Measurements from ENCODE around the gene SYT1.
A peak's percentile ranks its signal among the peaks of the same experiment; 100 is the strongest.

The SYT1 gene

DNA sequence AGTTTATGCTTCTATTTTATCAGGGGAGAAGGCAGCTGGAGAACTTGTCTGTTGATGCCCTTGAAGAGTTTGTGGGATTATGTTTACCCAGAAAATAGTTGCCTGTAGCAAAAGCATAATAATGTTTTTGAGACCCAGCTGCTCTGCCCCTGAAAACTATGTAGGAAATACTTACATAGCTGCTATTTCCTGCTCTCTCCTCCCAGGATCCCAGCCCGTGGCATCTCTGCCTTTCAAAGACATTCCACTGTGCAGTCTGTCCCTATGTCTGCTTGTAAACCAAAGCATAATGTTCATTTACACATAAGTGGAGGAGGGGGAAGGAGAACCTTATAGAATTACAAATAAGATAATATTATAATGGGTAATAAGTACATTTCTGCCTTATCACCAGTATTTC lies 198.7 kb downstream of the SYT1 start:
- DNase-seq: no peak

- no peak for DNase-seq
Measured at GRCh38 chr12:79067977-79068376, 203.4 kb downstream of the SYT1 start.

DNA sequence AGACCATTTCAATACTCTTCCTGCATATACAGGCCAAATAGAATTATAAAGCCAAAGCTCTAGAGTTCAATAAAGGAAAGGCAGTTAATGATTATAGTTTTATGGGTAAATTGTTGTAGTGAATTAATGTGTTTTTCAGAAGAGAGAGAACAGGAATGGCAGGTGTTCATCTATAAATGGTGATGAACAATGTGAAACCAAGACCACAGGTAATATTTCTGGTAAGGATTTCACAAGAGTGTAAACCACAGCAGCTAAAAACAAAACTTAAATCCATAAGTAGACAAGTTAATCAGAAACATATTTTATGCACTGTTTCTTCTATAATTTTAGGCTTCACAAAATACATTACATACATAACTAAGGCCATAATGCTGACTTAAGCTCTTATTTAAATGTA lies 204.4 kb downstream of the SYT1 start:
- DNase-seq: no peak

DNA sequence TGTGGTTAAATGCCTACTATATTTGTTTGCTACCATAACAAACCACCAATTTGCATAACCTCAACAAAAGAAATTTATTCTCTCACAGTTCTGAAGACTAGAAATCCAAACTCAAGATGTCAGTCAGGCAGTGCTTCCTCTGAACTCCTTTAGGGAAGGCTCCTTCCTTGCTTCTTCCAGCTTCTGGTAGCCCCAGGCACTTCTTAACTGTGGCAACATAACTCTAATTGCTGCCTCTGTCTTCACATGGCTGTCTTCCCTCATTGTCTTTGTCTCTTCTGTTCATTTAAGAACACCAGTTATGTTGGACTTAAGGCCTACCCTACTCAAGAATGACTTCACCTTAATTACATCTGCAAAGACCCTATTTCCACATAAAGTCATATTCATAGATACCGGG lies 206.9 kb downstream of the SYT1 start:
- DNase-seq: no peak

DNA sequence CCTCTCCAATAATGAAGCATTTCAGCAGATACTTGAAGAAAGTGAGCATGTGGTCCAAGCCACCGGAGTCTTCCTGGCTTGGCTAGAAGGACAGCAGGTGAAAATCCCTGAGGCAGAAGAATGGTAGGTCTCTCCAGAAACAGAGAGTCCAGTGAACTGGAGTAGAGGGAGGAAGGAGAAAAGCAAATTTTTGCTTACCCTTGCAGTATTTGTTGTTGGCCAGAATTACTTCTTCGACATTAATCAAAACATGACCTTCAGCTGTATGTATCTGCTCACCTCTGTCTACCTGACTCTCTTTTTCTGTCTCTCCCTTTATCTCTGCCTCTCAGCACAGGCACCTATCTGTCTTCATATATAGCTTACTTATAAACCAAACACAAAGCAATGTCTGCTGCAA lies 208.9 kb downstream of the SYT1 start:
- DNase-seq: no peak

- no peak for DNase-seq
Measured at GRCh38 chr12:79082595-79082994, 218.0 kb downstream of the SYT1 start.

DNA sequence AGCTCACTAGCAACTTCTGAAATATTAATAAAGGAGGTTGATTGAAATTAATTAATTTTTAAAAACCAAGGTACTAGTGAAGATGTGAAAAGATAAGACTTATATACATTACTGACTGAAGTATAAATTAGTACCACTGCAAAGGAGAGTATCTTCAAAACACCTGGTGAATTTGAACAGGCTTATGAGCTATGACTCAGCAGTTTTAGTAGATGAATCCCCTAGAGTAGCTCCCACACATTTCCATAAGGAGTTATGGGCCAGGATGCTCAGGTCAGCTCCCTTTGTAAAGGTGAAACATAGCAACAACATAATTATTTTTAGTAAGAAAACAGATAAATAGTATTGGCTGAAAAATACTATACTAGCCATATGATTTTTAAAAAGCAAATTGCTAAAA lies 218.6 kb downstream of the SYT1 start:
- no peak for DNase-seq

- DNase-seq: no peak
Measured at GRCh38 chr12:79085106-79085682, 220.6 kb downstream of the SYT1 start.

- DNase-seq: no peak
Measured at GRCh38 chr12:79086541-79087296, 222.1 kb downstream of the SYT1 start.

GRCh38 chr12:79098530-79098929 lies 234.0 kb downstream of the SYT1 start:
- peak; percentile 5 for DNase-seq

DNA sequence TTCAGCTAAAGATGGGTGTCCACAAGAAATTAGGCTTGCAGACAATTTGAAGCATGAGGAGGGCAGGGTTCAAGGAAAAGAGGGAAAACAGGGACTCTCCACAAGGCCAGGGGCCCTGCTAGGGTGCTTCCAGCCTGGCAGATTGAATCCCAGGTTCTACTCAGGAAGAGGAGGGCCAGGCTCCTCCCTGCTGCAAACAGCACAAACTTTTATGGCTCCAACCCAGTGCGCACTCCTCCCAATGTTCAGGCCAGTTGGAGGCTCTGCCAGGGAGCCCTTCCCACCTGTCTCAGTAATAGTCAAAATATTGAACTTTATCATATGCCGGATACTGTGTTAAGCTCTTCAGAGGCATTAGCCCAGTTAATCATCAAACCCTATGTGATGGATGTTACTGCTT lies 244.4 kb downstream of the SYT1 start:
- no peak for DNase-seq

- no peak for DNase-seq
Measured at GRCh38 chr12:79114896-79115295, 250.3 kb downstream of the SYT1 start.

- DNase-seq: no peak
Measured at GRCh38 chr12:79115743-79116142, 251.2 kb downstream of the SYT1 start.

DNA sequence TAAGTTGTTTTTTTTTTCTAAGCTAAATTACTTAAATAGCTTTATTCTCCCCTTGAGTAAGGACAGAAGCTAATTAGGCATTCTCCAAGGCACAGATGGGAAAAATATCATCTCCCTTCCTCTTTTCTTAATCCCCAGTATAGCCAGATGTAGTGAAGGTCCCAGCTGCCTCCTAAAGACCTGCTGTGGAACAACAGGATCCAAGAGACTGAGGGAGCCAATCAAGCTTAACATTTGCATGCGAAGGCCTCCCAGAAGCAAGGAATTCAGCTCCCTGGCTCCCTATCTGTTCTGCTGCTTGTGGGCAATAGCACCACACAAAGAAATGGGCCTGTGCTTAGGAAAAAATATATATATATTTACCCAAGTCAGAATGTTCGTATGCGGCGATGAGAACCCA lies 255.2 kb downstream of the SYT1 start:
- no peak for DNase-seq

- DNase-seq: peak; percentile 50
Measured at GRCh38 chr12:79121486-79121885, 256.9 kb downstream of the SYT1 start.

DNA sequence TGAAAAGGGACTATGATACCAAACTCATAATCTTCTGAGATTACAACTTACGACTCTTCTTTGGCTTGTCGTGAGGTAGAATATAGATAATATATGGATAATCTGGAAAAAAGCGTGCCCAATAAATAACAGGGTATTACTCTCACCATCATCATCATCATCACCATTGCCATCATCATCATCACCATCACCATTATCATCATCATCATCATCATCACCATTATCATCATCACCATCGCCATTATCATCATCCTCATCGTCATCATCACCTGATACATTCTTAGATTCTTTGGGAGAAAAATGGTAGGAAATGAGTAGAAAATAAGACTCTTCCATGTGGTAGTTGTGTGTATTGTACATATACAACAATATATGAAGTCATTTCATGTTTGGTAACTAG lies 259.8 kb downstream of the SYT1 start:
- no peak for DNase-seq

DNA sequence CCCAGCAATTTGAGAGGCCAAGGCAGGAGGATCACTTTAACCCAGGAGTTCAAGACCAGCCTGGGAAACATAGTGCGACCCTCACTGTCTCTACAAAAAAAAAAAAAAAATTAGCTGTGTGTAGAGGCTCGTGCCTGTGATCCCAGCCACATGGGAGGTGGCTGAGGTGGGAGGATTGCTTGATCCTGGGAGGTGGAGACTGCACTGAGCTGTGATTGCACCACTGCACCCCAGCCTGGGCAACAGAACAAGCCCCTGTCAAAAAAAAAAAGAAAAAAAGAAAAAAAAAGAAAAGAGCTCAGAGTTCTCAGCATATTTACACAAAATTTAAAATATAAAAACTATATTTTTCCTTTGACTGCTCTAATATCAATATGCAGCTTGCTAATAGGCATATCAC lies 260.8 kb downstream of the SYT1 start:
- DNase-seq: no peak

- DNase-seq: peak; percentile 72
Measured at GRCh38 chr12:79127271-79127751, 262.7 kb downstream of the SYT1 start.

GRCh38 chr12:79128956-79129355 lies 264.4 kb downstream of the SYT1 start:
- DNase-seq: no peak

GRCh38 chr12:79138872-79139271 lies 274.3 kb downstream of the SYT1 start:
- no peak for DNase-seq

GRCh38 chr12:79140711-79141110 lies 276.1 kb downstream of the SYT1 start:
- DNase-seq: no peak

- no peak for DNase-seq
Measured at GRCh38 chr12:79141776-79142175, 277.2 kb downstream of the SYT1 start.

GRCh38 chr12:79143803-79144202 lies 279.2 kb downstream of the SYT1 start:
- DNase-seq: no peak

- no peak for DNase-seq
Measured at GRCh38 chr12:79151956-79152355, 287.4 kb downstream of the SYT1 start.

GRCh38 chr12:79155683-79156082 lies 291.1 kb downstream of the SYT1 start:
- DNase-seq: peak; percentile 5
